ENCODE data around the gene ZSCAN23.

ZSCAN23 gene

GRCh38 chr6:28402197-28402596 lies 41.1 kb downstream of the ZSCAN23 start:
- H3F3A ChIP-seq (ENCODE audit: insufficient read depth), result no peaks in the 10 kb centered on the region
- no peak overlapping the region for H3K27ac ChIP-seq (ENCODE audit: low read depth, low read length)
- no peaks in the 10 kb centered on the region for H4K20me1 ChIP-seq (ENCODE audit: low read depth, low read length)
- H3K79me2 ChIP-seq (ENCODE audit: insufficient read depth, low read length), result no peaks in the 10 kb centered on the region
- no peaks in the 10 kb centered on the region for H3K9me2 ChIP-seq (replicated peaks; ENCODE audit: insufficient read depth, low read length)
- H2AFZ ChIP-seq (ENCODE audit: low read depth, low read length, severe bottlenecking), result no peak overlapping the region
- TF ChIP-seq CTCF (IDR thresholded peaks at IDR 0.05; ENCODE audit: insufficient read depth, low read length, poor library complexity, severe bottlenecking), result no peak
- no peak for TF ChIP-seq EZH2phosphoT487 (conservative IDR thresholded peaks at IDR 0.05; ENCODE audit: low read length)
- H3K9me3 ChIP-seq (ENCODE audit: insufficient read depth, low read length), result no peaks in the 10 kb centered on the region
- no peaks in the 10 kb centered on the region for H3K36me3 ChIP-seq (ENCODE audit: low read length)
- H3K27me3 ChIP-seq (ENCODE audit: low read length), result no peaks in the 10 kb centered on the region
- H3K4me3 ChIP-seq (ENCODE audit: insufficient read depth, low read length, poor library complexity, severe bottlenecking), result no peak overlapping the region
- no peak overlapping the region for H3K9ac ChIP-seq (ENCODE audit: low read length)
- no peak overlapping the region for H3K4me2 ChIP-seq (ENCODE audit: low read depth, low read length, poor library complexity, severe bottlenecking)

- H3K4me2 ChIP-seq (ENCODE audit: low read depth, low read length, poor library complexity, severe bottlenecking), result no peak overlapping the region
- H3F3A ChIP-seq (ENCODE audit: insufficient read depth), result no peaks in the 10 kb centered on the region
- H3K27me3 ChIP-seq (ENCODE audit: low read length), result no peaks in the 10 kb centered on the region
- TF ChIP-seq CTCF (IDR thresholded peaks at IDR 0.05; ENCODE audit: insufficient read depth, low read length, poor library complexity, severe bottlenecking) (no peak), EZH2phosphoT487 (conservative IDR thresholded peaks at IDR 0.05; ENCODE audit: low read length) (no peak)
- no peaks in the 10 kb centered on the region for H4K20me1 ChIP-seq (ENCODE audit: low read depth, low read length)
- H3K79me2 ChIP-seq (ENCODE audit: insufficient read depth, low read length), result no peaks in the 10 kb centered on the region
- H3K36me3 ChIP-seq (ENCODE audit: low read length), result no peaks in the 10 kb centered on the region
- H3K9me3 ChIP-seq (ENCODE audit: insufficient read depth, low read length), result no peaks in the 10 kb centered on the region
- H3K9ac ChIP-seq (ENCODE audit: low read length), result no peak overlapping the region
- no peak overlapping the region for H2AFZ ChIP-seq (ENCODE audit: low read depth, low read length, severe bottlenecking)
- H3K4me3 ChIP-seq (ENCODE audit: insufficient read depth, low read length, poor library complexity, severe bottlenecking), result no peak overlapping the region
- no peaks in the 10 kb centered on the region for H3K9me2 ChIP-seq (replicated peaks; ENCODE audit: insufficient read depth, low read length)
- no peak overlapping the region for H3K27ac ChIP-seq (ENCODE audit: low read depth, low read length)
These were observed 42.1 kb downstream of the ZSCAN23 start for GRCh38 chr6:28401172-28401571.

- Histone ChIP-seq H3K9me2 (replicated peaks; ENCODE audit: insufficient read depth, low read length) (no peaks in the 10 kb centered on the region), H3K27me3 (ENCODE audit: low read length) (no peaks in the 10 kb centered on the region), H3K9ac (ENCODE audit: low read length) (no peak overlapping the region), H3K27ac (ENCODE audit: low read depth, low read length) (no peak overlapping the region), H4K20me1 (ENCODE audit: low read depth, low read length) (no peaks in the 10 kb centered on the region), H3K4me2 (ENCODE audit: low read depth, low read length, poor library complexity, severe bottlenecking) (peak overlapping the region; percentile 30), H3K4me3 (ENCODE audit: insufficient read depth, low read length, poor library complexity, severe bottlenecking) (no peak overlapping the region), H3F3A (ENCODE audit: insufficient read depth) (no peaks in the 10 kb centered on the region), H3K9me3 (ENCODE audit: insufficient read depth, low read length) (no peaks in the 10 kb centered on the region), H3K79me2 (ENCODE audit: insufficient read depth, low read length) (no peaks in the 10 kb centered on the region), H2AFZ (ENCODE audit: low read depth, low read length, severe bottlenecking) (no peak overlapping the region), H3K36me3 (ENCODE audit: low read length) (no peaks in the 10 kb centered on the region)
- no peak for TF ChIP-seq CTCF (IDR thresholded peaks at IDR 0.05; ENCODE audit: insufficient read depth, low read length, poor library complexity, severe bottlenecking)
- no peak for TF ChIP-seq EZH2phosphoT487 (conservative IDR thresholded peaks at IDR 0.05; ENCODE audit: low read length)
These were observed 43.2 kb downstream of the ZSCAN23 start for GRCh38 chr6:28400122-28400451.
